T-helper 9 cell (primary cell): ENCODE results near the gene PRKCE.
"Not testable (repeated sequence)": the region's sequence is repeated elsewhere in the genome, so short reads cannot be mapped to it uniquely, and the experiment has no call there.

ENCODE experiments used
- DNase-seq: peaks from one replicate; pipeline ENCODE4 v3.0.0-alpha.2; 2020

Gene PRKCE

GRCh38 chr2:46181306-46181705, 529.8 kb downstream of the PRKCE start:
- no peak for DNase-seq

GRCh38 chr2:46181789-46182530, 530.5 kb downstream of the PRKCE start:
- no peak for DNase-seq

GRCh38 chr2:46183426-46183825, 532.0 kb downstream of the PRKCE start:
- no peak for DNase-seq

- DNase-seq = no peak
Measured at GRCh38 chr2:46184794-46185583, 533.5 kb downstream of the PRKCE start.

- DNase-seq = no peak
Measured at GRCh38 chr2:46187112-46187618, 535.7 kb downstream of the PRKCE start.

- no peak for DNase-seq
Measured at GRCh38 chr2:46188041-46188716, 536.7 kb downstream of the PRKCE start.

- DNase-seq = no peak
Measured at GRCh38 chr2:46193356-46193755, 541.9 kb downstream of the PRKCE start.

- no peak for DNase-seq
Measured at GRCh38 chr2:46193855-46194254, 542.4 kb downstream of the PRKCE start.

- no peak for DNase-seq
Measured at GRCh38 chr2:46194856-46195255, 543.4 kb downstream of the PRKCE start.

GRCh38 chr2:46195819-46196218, 544.3 kb downstream of the PRKCE start:
- no peak for DNase-seq

GRCh38 chr2:46196871-46197462, 545.5 kb downstream of the PRKCE start:
- DNase-seq = no peak

GRCh38 chr2:46197672-46198071, 546.2 kb downstream of the PRKCE start:
- DNase-seq = no peak

- no peak for DNase-seq
Measured at GRCh38 chr2:46198164-46198883, 546.8 kb downstream of the PRKCE start.

GRCh38 chr2:46198966-46199365, 547.5 kb downstream of the PRKCE start:
- no peak for DNase-seq

- no peak for DNase-seq
Measured at GRCh38 chr2:46200100-46200690, 548.7 kb downstream of the PRKCE start.

GRCh38 chr2:46200861-46201605, 549.6 kb downstream of the PRKCE start:
- DNase-seq = no peak

- DNase-seq = no peak
Measured at GRCh38 chr2:46202453-46202852, 551.0 kb downstream of the PRKCE start.

- DNase-seq = no peak
Measured at GRCh38 chr2:46202987-46203386, 551.5 kb downstream of the PRKCE start.

- DNase-seq = not testable (repeated sequence)
Measured at GRCh38 chr2:46203636-46204035, 552.2 kb downstream of the PRKCE start.

- DNase-seq = no peak
Measured at GRCh38 chr2:46207591-46207990, 556.1 kb downstream of the PRKCE start.

- no peak for DNase-seq
Measured at GRCh38 chr2:46208766-46209165, 557.3 kb downstream of the PRKCE start.
